ENCODE results near the gene NCAPG. TPM values are rescaled to one million over a fixed set of nuclear protein-coding genes. Genes with fewer than 3 reads are reported as not detected.

Gene NCAPG
- total RNA-seq, 1 donor from 2014 or later, result 6.0 TPM

- no peaks in the 10 kb centered on the region for H3K9me3 Mint-ChIP-seq (ENCODE audit: unreplicated experiment)
- H3K4me3 Mint-ChIP-seq (ENCODE audit: unreplicated experiment), result no peak overlapping the region
- DNase-seq, result no peak
- no peaks in the 10 kb centered on the region for H3K4me1 Mint-ChIP-seq (ENCODE audit: low read depth, unreplicated experiment)
- H3K27ac Mint-ChIP-seq (ENCODE audit: unreplicated experiment), result no peak overlapping the region
- TF ChIP-seq CTCF (IDR thresholded peaks at IDR 0.05; ENCODE audit: partially characterized antibody, unreplicated experiment), result no peak
- no peaks in the 10 kb centered on the region for H3K36me3 Mint-ChIP-seq (ENCODE audit: unreplicated experiment)
- no peaks in the 10 kb centered on the region for H3K27me3 Mint-ChIP-seq (ENCODE audit: unreplicated experiment)
Measured at GRCh38 chr4:17794730-17795129, 16.0 kb upstream of the NCAPG start.

GRCh38 chr4:17797808-17798207, 13.0 kb upstream of the NCAPG start:
- Mint-ChIP-seq H3K36me3 (ENCODE audit: unreplicated experiment) (no peaks in the 10 kb centered on the region), H3K4me3 (ENCODE audit: unreplicated experiment) (no peak overlapping the region), H3K9me3 (ENCODE audit: unreplicated experiment) (peaks cover 2% of the 10 kb centered on the region), H3K4me1 (ENCODE audit: low read depth, unreplicated experiment) (no peaks in the 10 kb centered on the region), H3K27me3 (ENCODE audit: unreplicated experiment) (no peaks in the 10 kb centered on the region), H3K27ac (ENCODE audit: unreplicated experiment) (no peak overlapping the region)
- DNase-seq, result no peak
- no peak for TF ChIP-seq CTCF (IDR thresholded peaks at IDR 0.05; ENCODE audit: partially characterized antibody, unreplicated experiment)

- Mint-ChIP-seq H3K27ac (ENCODE audit: unreplicated experiment) (no peak overlapping the region), H3K36me3 (ENCODE audit: unreplicated experiment) (no peaks in the 10 kb centered on the region), H3K4me1 (ENCODE audit: low read depth, unreplicated experiment) (peaks cover 15% of the 10 kb centered on the region), H3K9me3 (ENCODE audit: unreplicated experiment) (peaks cover 5% of the 10 kb centered on the region), H3K27me3 (ENCODE audit: unreplicated experiment) (peaks cover 6% of the 10 kb centered on the region), H3K4me3 (ENCODE audit: unreplicated experiment) (no peak overlapping the region)
- no peak for TF ChIP-seq CTCF (IDR thresholded peaks at IDR 0.05; ENCODE audit: partially characterized antibody, unreplicated experiment)
- DNase-seq, result no peak
Measured at GRCh38 chr4:17805580-17806155, 5.1 kb upstream of the NCAPG start.

- Mint-ChIP-seq H3K4me1 (ENCODE audit: low read depth, unreplicated experiment) (peaks cover 18% of the 10 kb centered on the region), H3K27ac (ENCODE audit: unreplicated experiment) (no peak overlapping the region), H3K4me3 (ENCODE audit: unreplicated experiment) (peak overlapping the region; percentile 79), H3K9me3 (ENCODE audit: unreplicated experiment) (peaks cover 4% of the 10 kb centered on the region), H3K27me3 (ENCODE audit: unreplicated experiment) (peaks cover 10% of the 10 kb centered on the region), H3K36me3 (ENCODE audit: unreplicated experiment) (no peaks in the 10 kb centered on the region)
- TF ChIP-seq CTCF (IDR thresholded peaks at IDR 0.05; ENCODE audit: partially characterized antibody, unreplicated experiment), result no peak
- no peak for DNase-seq
Measured at GRCh38 chr4:17807446-17807845, 3.3 kb upstream of the NCAPG start.

GRCh38 chr4:17809667-17810066, 1.1 kb upstream of the NCAPG start:
- H3K27ac Mint-ChIP-seq (ENCODE audit: unreplicated experiment), result peak overlapping the region; percentile 98
- peak overlapping the region; percentile 100 for H3K4me3 Mint-ChIP-seq (ENCODE audit: unreplicated experiment)
- H3K36me3 Mint-ChIP-seq (ENCODE audit: unreplicated experiment), result no peaks in the 10 kb centered on the region
- no peak for TF ChIP-seq CTCF (IDR thresholded peaks at IDR 0.05; ENCODE audit: partially characterized antibody, unreplicated experiment)
- H3K9me3 Mint-ChIP-seq (ENCODE audit: unreplicated experiment), result peaks cover 4% of the 10 kb centered on the region
- H3K27me3 Mint-ChIP-seq (ENCODE audit: unreplicated experiment), result peaks cover 10% of the 10 kb centered on the region
- peaks cover 25% of the 10 kb centered on the region for H3K4me1 Mint-ChIP-seq (ENCODE audit: low read depth, unreplicated experiment)
- DNase-seq, result no peak

Data from glutamatergic neuron (in vitro differentiated cells).